A549 (cell line): Measurements from ENCODE around the gene ADGRD1.

Experiments used
- CHD2 ChIP-seq: fragments of 150-350 bp; IDR thresholded peaks from 2 replicates; pipeline ENCODE4 v1.6.1; 2014; ENCODE audit warnings: low read length; ENCODE audit not compliant: partially characterized antibody
- CHD4 ChIP-seq: fragments of 200-600 bp; sonication (generic); IDR thresholded peaks from 2 replicates; pipeline ENCODE4 v1.6.1; 2016; ENCODE audit warnings: antibody characterized with exemption, mild to moderate bottlenecking, borderline replicate concordance
- CTCF ChIP-seq: fragments of >200 bp; sonication (Bioruptor Twin); formaldehyde crosslinking; IDR thresholded peaks from 3 replicates; pipeline ENCODE4 v1.5.1; 2016
- EHMT2 ChIP-seq: fragments of 200-600 bp; sonication (generic); IDR thresholded peaks from 2 replicates; pipeline ENCODE4 v1.6.1; 2016; ENCODE audit warnings: antibody characterized with exemption, low read depth, mild to moderate bottlenecking, moderate library complexity
- MAFK ChIP-seq: fragments of 450-650 bp; IDR thresholded peaks from 2 replicates; pipeline ENCODE4 v1.6.1; 2014; ENCODE audit not compliant: partially characterized antibody
- MYC ChIP-seq: IDR thresholded peaks from 2 replicates; pipeline ENCODE4 v1.6.1; 2012; ENCODE audit warnings: mild to moderate bottlenecking, inconsistent platforms, low read length, improper control_type of control experiment, borderline replicate concordance
- PHF8 ChIP-seq: fragments of 200-600 bp; sonication (generic); IDR thresholded peaks from 2 replicates; pipeline ENCODE4 v1.6.1; 2016; ENCODE audit warnings: low read depth, mild to moderate bottlenecking, antibody characterized with exemption, moderate library complexity, borderline replicate concordance
- RARB ChIP-seq: fragments of 250-450 bp; sonication (Bioruptor Pico); IDR thresholded peaks from 2 replicates; pipeline ENCODE4 v1.8.0; 2021; ENCODE audit warnings: mild to moderate bottlenecking, moderate library complexity

- TF ChIP-seq PHF8 (no peak), CHD2 (no peak), EHMT2 (no peak), CTCF (no peak), MAFK (no peak), CHD4 (no peak), MYC (no peak), RARB (no peak)
Observed at GRCh38 chr12:131139363-131140068, 185.8 kb downstream of the ADGRD1 start.
